SU-DHL-6 (cell line): ENCODE data around the gene KRT31.

Source experiments
- H2AFZ ChIP-seq: fragments of 200-600 bp; sonication (generic); 2 replicates; pipeline ENCODE4 v1.6.1; 2014; ENCODE audit warnings: low read depth, mild to moderate bottlenecking, moderate library complexity, mixed read lengths, antibody characterized with exemption, low read length; ENCODE audit not compliant: severe bottlenecking
- H3F3A ChIP-seq: fragments of 200-600 bp; shearing (Covaris generic); 2 replicates; pipeline ENCODE4 v1.6.0; 2016; ENCODE audit warnings: antibody characterized with exemption, mild to moderate bottlenecking; ENCODE audit not compliant: insufficient read depth
- H3K27ac ChIP-seq: fragments of 200-600 bp; sonication (generic); 2 replicates; pipeline ENCODE4 v1.5.1; 2016; ENCODE audit warnings: low read depth, mild to moderate bottlenecking, low read length, moderate library complexity, mixed read lengths
- H3K27me3 ChIP-seq: fragments of 200-600 bp; sonication (generic), shearing (Covaris generic); 2 replicates; pipeline ENCODE4 v1.6.0; 2014; ENCODE audit warnings: mild to moderate bottlenecking, low read length
- H3K36me3 ChIP-seq: fragments of 200-600 bp; sonication (generic); 2 replicates; pipeline ENCODE4 v1.6.1; 2014; ENCODE audit warnings: mild to moderate bottlenecking, low read length, mixed read lengths
- H3K4me2 ChIP-seq: fragments of 300-600, 200-600 bp; shearing (Covaris generic), sonication (generic); 2 replicates; pipeline ENCODE4 v1.6.0; 2014; ENCODE audit warnings: low read length, low read depth, mild to moderate bottlenecking; ENCODE audit not compliant: poor library complexity, severe bottlenecking
- H3K4me3 ChIP-seq: fragments of 200-600 bp; sonication (generic); 2 replicates; pipeline ENCODE4 v1.5.1; 2014; ENCODE audit warnings: antibody characterized with exemption, low read length, mild to moderate bottlenecking, mixed read lengths; ENCODE audit not compliant: insufficient read depth, poor library complexity, severe bottlenecking
- H3K79me2 ChIP-seq: fragments of 200-600 bp; sonication (generic); 2 replicates; pipeline ENCODE4 v1.6.1; 2014; ENCODE audit warnings: mild to moderate bottlenecking, low read length, moderate library complexity; ENCODE audit not compliant: insufficient read depth
- H3K9ac ChIP-seq: fragments of 200-600 bp; sonication (generic); 2 replicates; pipeline ENCODE4 v1.7.0; 2014; ENCODE audit warnings: mild to moderate bottlenecking, low read length
- H3K9me2 ChIP-seq: fragments of 200-600 bp; sonication (generic); replicated peaks from 2 replicates; pipeline ENCODE4 v1.6.1; 2014; ENCODE audit warnings: low read length; ENCODE audit not compliant: insufficient read depth
- H3K9me3 ChIP-seq: fragments of 200-600 bp; sonication (generic); 2 replicates; pipeline ENCODE4 v1.6.1; 2014; ENCODE audit warnings: low read length, mixed read lengths; ENCODE audit not compliant: insufficient read depth
- H4K20me1 ChIP-seq: fragments of 200-600 bp; sonication (generic); 2 replicates; pipeline ENCODE4 v1.6.1; 2014; ENCODE audit warnings: low read depth, mild to moderate bottlenecking, antibody characterized with exemption, low read length, moderate library complexity, mixed read lengths
- CTCF ChIP-seq: fragments of 200-600 bp; sonication (generic); IDR thresholded peaks from one replicate; pipeline ENCODE4 v1.5.1; 2017; ENCODE audit warnings: antibody characterized with exemption, mild to moderate bottlenecking, low read length, moderate library complexity; ENCODE audit not compliant: insufficient read depth, poor library complexity, severe bottlenecking
- EZH2phosphoT487 ChIP-seq: fragments of 200-600 bp; sonication (generic), shearing (Covaris generic); conservative IDR thresholded peaks from 2 replicates; pipeline ENCODE4 v1.6.1; 2018; ENCODE audit warnings: mild to moderate bottlenecking, antibody characterized with exemption, low read length, moderate library complexity, mixed read lengths

The KRT31 gene

GRCh38 chr17:41421116-41421515 lies 23.7 kb upstream of the KRT31 start:
- no peak overlapping the region for H3K4me2 ChIP-seq
- H3K9ac ChIP-seq = no peak overlapping the region
- H3K36me3 ChIP-seq = no peaks in the 10 kb centered on the region
- no peak overlapping the region for H2AFZ ChIP-seq
- H3K9me3 ChIP-seq = no peaks in the 10 kb centered on the region
- H3K4me3 ChIP-seq = no peak overlapping the region
- no peaks in the 10 kb centered on the region for H3K9me2 ChIP-seq
- no peaks in the 10 kb centered on the region for H3K79me2 ChIP-seq
- H3K27ac ChIP-seq = no peak overlapping the region
- H3K27me3 ChIP-seq = no peaks in the 10 kb centered on the region
- no peaks in the 10 kb centered on the region for H4K20me1 ChIP-seq
- TF ChIP-seq CTCF (no peak), EZH2phosphoT487 (no peak)
- no peaks in the 10 kb centered on the region for H3F3A ChIP-seq

GRCh38 chr17:41420134-41420533 lies 22.7 kb upstream of the KRT31 start:
- TF ChIP-seq EZH2phosphoT487 = no peak
- no peak for TF ChIP-seq CTCF
- Histone ChIP-seq H3K27me3 (no peaks in the 10 kb centered on the region), H3K9ac (no peak overlapping the region), H3K36me3 (no peaks in the 10 kb centered on the region), H3F3A (no peaks in the 10 kb centered on the region), H3K27ac (no peak overlapping the region), H3K79me2 (no peaks in the 10 kb centered on the region), H4K20me1 (no peaks in the 10 kb centered on the region), H2AFZ (no peak overlapping the region), H3K4me2 (no peak overlapping the region), H3K4me3 (no peak overlapping the region), H3K9me3 (no peaks in the 10 kb centered on the region), H3K9me2 (no peaks in the 10 kb centered on the region)

GRCh38 chr17:41419716-41420115 lies 22.3 kb upstream of the KRT31 start:
- Histone ChIP-seq H3K27ac (no peak overlapping the region), H2AFZ (no peak overlapping the region), H3K79me2 (no peaks in the 10 kb centered on the region), H4K20me1 (no peaks in the 10 kb centered on the region), H3K9ac (no peak overlapping the region), H3K36me3 (no peaks in the 10 kb centered on the region), H3K4me2 (no peak overlapping the region), H3K9me2 (no peaks in the 10 kb centered on the region), H3F3A (no peaks in the 10 kb centered on the region), H3K9me3 (no peaks in the 10 kb centered on the region), H3K4me3 (no peak overlapping the region), H3K27me3 (no peaks in the 10 kb centered on the region)
- no peak for TF ChIP-seq CTCF
- TF ChIP-seq EZH2phosphoT487 = no peak
